PC-9 (cell line): ENCODE results near the gene RRP12.
"Not testable (repeated sequence)": the region's sequence is repeated elsewhere in the genome, so short reads cannot be mapped to it uniquely, and the experiment has no call there.

Experiments
- CTCF ChIP-seq: fragments of 200-600 bp; sonication (generic); conservative IDR thresholded peaks from 2 replicates; pipeline ENCODE4 v1.6.1; 2017; ENCODE audit warnings: mixed run types, antibody characterized with exemption, mild to moderate bottlenecking, moderate library complexity
- EZH2 ChIP-seq: fragments of 200-600 bp; sonication (generic); IDR thresholded peaks from 2 replicates; pipeline ENCODE4 v1.8.0; 2017; ENCODE audit warnings: antibody characterized with exemption, low read depth

- TF ChIP-seq CTCF, EZH2: not testable (repeated sequence)
Measured at GRCh38 chr10:97343664-97344063, 57.5 kb downstream of the RRP12 start.
